Effector CD8-positive, alpha-beta T cell (primary cell): Measurements from ENCODE around the gene PAFAH2.
A peak's percentile ranks its signal among the peaks of the same experiment; 100 is the strongest.

ENCODE experiments used
- DNase-seq: peaks from one replicate; lab custom pipeline; 2025; lab: John Stamatoyannopoulos, UW

Gene PAFAH2

DNA sequence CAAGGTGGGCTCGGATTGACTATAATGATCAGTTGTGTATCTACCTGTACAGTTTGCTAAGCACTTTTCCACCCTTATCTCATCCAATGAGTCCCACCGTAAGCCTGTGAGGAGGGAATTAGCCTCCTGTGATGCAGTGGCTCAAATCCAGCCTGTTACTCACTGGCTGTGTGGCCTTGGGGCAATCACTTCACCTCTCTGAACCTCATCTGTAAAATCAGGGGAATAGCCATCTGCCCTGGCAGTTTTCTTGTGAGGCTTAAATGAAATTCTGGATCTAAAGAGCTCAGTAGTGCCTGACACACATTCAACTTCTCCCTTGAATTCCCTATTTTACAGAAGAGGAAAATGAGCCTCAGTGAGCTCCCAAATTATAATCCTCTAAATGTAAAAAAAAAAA, 16.3 kb upstream of the PAFAH2 start:
- DNase-seq: no peak

DNA sequence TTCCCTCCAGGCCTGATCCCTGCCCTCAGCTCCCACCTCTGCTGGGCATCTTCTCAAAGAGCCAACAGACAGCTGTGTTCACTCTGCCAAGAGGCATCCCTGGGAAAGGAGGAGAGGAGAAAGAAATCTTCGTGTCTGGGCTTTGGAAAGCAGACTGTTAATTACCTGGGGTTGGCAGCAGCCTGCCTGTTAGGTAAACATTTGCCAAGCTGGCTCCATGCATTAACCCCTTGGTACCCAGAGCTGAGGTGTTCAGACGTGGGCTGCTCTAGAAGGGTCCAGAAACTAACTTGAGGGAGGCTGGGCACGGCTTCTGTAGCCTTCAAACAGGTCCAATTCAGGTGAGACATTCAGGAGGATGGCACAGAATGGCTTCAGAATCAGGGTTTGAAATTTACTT, 15.0 kb upstream of the PAFAH2 start:
- DNase-seq: no peak

DNA sequence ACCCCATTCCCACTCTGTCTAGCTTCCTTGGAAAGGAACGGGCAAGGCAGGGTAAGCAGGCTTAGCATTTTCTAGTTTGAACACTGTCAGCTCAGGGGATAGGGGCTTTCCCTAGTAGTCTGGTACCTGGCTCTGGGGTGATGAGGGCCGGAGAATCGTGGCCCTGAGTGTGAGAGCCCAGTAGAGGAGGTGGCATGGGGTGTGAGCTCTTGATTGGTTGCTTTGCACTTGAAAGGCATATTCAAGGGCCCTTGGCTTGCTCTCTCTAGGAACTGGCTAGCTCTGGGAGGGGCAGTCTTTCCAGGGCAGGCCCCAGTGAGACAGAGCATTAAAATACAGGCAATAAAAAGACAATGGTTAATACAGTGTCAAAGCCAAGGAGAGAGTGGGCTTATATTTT, 13.0 kb upstream of the PAFAH2 start:
- DNase-seq: no peak

DNA sequence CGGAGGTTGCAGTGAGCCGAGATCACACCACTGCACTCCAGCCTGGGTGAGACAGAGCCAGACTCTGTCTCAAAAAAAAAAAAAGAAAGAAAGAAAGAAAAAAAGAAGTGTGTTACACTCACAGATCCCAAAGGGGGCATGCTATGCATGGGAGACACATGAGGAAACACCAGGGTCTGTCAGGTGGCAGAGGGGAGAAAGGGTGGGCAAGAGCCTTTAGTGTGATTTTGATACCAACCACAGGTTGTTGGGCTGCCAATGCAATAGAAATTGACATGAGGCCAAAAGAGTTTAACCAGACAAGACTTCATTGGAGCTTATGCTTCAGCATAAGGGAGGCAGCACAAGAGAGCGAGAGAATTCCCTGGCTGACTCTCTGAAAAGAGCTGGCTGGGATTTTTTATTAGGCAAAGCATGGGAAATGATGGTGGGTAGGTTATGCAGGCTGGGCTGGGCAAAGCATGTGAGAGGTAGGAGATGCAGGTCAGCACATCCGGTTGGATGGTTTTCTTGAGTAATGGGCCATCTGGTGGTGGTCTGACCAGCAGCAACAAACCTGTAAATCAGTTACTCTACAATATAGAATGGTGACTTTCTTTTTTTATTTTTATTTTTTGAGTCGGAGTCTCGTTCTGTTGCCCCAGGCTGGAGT, 12.1 kb upstream of the PAFAH2 start:
- no peak for DNase-seq

GRCh38 chr1:26006710-26007109, 8.8 kb upstream of the PAFAH2 start:
- no peak for DNase-seq

GRCh38 chr1:26005434-26006105, 7.7 kb upstream of the PAFAH2 start:
- DNase-seq: no peak

DNA sequence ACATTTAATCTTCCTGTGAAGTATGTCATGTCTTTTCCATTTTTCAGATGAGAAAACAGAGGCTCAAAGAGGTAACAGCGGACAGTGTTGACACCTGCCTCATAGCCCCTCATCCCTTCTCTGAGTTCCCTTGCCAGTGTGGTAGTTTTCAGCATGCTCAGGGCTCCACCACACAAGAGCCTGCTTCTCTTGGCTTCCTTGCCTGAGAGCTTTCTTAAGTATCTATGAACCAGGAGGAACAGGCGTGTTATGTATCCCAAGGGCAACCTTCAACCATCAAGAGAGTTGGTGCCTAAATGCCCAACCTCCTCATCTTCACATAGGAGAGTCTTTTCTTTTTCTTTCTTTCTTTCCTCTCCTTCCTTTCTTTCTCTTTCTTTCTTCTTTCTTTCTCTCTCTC, 5.9 kb upstream of the PAFAH2 start:
- no peak for DNase-seq

DNA sequence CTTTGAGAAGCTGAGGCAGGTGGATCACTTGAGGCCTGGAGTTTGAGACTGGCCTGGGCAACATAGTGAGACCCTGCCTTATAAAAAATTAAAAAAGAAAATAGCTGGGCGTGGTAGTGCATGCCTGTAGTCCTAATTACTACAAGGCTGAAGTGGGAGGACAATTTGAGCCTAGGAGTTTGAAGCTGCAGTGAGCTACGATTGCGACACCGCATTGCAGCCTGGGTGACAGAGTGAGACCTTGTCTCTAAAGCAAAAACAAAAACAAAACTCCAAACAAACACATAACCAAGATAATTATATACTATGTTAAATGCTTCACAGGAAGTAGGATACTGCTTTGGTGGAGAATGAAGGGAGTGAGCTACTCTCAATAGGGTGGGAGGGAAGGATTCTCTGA, 5.4 kb upstream of the PAFAH2 start:
- DNase-seq: no peak

DNA sequence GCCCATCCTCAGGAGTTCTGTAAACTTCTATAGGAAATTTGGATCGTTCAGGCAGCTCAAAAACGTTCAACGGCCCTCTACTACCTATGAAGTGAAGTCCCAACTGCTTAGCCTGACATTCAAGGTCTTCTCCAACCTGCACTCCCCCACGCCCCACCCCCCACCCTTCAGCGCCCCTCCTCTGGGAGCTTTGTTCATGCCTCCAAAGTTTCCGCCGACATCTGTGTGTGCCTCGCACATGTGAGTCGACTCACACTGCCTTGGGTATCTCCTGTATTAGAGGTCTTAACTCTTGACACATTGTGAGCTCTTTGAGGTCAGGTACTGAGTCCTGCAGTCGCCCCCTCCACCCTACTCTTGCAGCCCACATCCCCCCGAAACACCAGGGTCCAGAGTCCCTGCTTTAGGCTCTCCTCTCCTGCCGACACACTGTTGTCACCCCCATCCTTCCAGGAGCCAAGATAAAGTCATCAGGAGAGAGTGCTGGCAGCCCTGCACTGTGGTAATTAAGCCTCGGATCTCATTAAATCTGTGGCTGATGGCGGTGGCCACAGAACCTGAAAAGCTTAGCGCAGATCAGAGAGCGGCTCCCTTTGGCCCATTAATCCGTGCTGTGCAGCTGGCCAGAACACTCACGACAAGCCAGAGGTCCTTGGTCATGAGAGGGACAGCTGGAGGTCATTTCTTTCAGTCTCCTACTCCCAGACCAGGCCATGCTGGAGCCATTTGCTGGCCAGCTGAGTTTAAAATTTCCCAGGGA, 1.4 kb upstream of the PAFAH2 start:
- no peak for DNase-seq

DNA sequence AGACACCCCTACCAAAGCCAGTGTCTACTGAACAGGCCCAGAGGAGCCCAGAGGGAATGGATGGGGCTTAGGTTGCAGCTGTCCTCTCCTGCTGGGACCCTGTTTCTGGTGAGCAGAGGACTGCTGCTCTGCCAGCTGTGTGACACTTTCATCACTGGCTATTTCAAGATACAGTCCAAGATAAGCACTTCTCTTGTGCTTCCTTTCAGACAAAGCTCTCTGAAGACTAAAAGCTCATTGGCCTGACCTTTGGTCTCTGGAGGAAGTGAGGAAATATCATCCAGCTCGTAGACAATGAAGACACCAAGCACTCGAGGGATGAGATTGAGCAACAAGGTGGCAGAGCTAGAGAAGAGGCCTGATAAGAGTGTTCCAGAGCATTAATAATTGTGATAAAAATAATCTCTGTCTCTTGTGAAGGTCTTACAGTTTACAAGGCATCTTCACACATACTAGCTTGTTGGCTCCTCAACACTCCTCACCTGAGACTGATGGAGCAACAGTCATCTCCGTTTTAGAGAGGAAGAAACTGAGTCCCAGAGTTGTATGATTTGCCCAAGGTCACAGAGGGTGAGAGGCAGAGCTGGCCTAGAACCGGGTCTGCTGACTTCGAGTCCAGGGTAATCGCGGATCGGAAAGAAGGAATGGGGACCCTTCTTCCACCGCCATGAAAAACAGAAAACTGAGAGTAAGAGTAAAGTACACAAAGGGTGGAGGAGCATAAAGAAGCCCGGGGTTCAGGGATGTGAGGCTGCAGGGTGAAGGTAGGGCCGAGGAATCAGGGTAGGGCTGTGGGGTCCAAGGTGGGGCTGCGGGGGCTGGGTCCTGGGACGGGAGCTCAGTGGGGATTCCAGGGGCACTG, 666 bp downstream of the PAFAH2 start:
- DNase-seq: no peak

- no peak for DNase-seq
Measured at GRCh38 chr1:25994402-25995150, 3.3 kb downstream of the PAFAH2 start.

- DNase-seq: no peak
Measured at GRCh38 chr1:25993197-25993951, 4.5 kb downstream of the PAFAH2 start.

- DNase-seq: no peak
Measured at GRCh38 chr1:25992689-25993171, 5.1 kb downstream of the PAFAH2 start.

GRCh38 chr1:25991937-25992688, 5.8 kb downstream of the PAFAH2 start:
- no peak for DNase-seq

DNA sequence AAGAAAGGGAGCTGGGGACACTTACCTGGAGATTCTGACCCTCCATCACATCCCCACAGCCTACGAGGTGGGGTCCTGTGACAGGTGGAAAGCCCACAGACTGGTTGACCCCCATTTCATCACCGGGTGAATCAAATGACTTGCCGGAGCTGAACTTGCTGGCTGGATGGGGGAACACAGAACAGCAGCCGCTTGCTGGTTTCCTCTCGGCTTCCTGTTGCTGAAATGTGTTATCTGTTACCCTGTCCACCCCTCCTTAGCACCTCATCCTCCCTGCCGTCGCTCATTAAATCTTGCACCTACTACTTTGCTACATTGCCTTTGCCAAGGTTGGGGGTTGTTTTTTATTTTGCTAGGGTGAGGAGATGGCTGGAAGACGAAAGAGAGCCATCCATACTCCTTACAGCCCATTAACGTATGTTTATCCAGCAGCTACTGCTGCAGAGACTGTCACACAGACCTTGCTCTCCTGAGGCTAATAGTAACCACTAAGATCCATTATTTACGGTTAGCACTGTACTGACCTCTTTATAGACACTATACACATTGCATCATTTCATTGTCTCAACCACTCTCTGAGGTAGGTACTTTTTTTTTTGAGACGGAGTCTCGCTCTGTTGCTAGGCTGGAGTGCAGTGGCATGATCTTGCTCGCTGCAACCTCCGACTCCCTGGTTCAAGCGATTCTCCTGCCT, 7.0 kb downstream of the PAFAH2 start:
- peak; percentile 12 for DNase-seq

- DNase-seq: no peak
Measured at GRCh38 chr1:25990251-25990650, 7.6 kb downstream of the PAFAH2 start.

DNA sequence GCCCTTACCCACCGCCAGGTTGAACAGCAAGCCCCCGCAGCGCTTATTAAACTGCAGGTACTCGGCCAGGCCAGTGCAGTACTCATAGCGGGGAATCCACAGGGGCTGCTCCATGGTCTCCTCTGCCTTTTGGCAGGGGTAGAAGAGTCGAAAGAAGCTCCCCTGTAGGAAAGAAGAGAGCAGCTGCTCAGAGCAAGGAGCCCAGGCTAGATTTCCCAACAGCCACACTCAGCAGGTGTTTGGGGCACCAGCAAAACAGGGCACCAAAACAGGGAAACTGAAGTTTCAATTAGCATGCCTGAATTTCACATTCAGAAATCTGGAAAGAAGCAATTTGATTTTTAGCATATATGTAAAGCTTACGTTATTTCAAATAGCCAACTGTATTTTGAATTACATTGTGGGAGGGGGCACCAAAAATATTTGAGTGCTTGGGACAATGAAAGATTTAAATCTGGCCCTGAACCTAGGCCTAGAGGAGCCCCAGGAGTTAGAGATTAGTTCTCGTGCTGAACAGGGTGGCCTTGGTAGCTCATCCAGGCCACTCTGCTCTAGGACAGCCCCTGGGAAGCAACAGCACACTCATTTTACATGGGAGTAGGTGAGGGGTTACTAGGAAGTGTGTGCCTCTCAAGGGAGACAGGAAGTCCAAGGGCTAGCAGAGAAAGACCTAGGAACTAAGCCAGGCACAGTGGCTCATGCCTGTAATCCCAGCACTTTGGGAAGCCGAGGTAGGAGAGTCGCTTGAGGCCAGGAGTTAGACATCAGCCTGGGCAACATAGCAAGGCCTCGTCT, 8.2 kb downstream of the PAFAH2 start:
- DNase-seq: no peak

- no peak for DNase-seq
Measured at GRCh38 chr1:25987951-25988350, 9.9 kb downstream of the PAFAH2 start.
